ENCODE data around the gene SLX4IP.

DNA sequence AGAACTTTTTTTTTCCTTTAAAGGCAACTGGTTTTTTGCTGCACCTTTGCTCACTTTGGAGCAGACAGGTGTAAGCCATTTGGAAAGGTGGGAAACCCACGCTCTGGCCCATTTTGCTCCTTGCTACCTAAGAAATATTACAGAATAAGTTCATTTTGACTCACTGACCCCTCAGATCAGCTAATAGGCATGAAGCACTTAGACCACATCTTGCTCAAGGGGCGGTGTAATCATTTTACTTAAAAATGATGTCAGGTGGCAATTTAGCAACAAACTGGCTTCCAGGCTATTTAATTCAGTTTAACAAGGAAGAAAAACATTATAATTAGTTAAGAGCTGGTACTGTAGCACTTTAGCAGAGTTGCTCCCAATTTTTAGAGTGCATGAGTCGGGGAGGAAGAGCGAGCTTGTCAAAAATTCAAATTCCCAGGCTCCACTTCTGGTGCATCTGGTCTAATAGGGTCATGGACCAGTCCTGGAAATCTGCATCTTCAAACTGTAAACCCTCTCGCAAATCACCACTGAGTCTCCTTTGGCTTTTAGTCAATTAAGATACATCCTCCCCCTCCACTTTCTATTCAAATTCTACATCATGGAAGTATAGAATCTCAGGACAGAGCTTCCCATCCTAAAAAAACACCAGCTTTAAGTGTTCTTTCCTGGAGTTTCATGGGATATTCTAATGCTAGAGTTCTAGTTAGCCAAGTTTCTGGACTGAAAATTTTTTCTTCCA lies 200.5 kb downstream of the SLX4IP start:
- TF ChIP-seq, protein P1, sequence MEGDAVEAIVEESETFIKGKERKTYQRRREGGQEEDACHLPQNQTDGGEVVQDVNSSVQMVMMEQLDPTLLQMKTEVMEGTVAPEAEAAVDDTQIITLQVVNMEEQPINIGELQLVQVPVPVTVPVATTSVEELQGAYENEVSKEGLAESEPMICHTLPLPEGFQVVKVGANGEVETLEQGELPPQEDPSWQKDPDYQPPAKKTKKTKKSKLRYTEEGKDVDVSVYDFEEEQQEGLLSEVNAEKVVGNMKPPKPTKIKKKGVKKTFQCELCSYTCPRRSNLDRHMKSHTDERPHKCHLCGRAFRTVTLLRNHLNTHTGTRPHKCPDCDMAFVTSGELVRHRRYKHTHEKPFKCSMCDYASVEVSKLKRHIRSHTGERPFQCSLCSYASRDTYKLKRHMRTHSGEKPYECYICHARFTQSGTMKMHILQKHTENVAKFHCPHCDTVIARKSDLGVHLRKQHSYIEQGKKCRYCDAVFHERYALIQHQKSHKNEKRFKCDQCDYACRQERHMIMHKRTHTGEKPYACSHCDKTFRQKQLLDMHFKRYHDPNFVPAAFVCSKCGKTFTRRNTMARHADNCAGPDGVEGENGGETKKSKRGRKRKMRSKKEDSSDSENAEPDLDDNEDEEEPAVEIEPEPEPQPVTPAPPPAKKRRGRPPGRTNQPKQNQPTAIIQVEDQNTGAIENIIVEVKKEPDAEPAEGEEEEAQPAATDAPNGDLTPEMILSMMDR (IDR thresholded peaks at IDR 0.05) = no peak
- no peak for TF ChIP-seq POLR2A (IDR thresholded peaks at IDR 0.05)

Measured in esophagus squamous epithelium (tissue), 4 donors.